ENCODE data around the gene HSPE1. TPM values are rescaled to one million over a fixed set of nuclear protein-coding genes. Genes with fewer than 3 reads are reported as not detected.

HSPE1 gene
- total RNA-seq, 1 experiment from 2014 or later = 511 TPM

Other genes starting within 250 kb of the HSPE1 start
- gene ANKRD44, start 189.6 kb upstream of the HSPE1 start, total RNA-seq (2014; rRNA removed; shearing (Covaris generic)) = 1.9 and 4.0 TPM in 2 replicates
- gene SF3B1, start 65.4 kb upstream of the HSPE1 start, total RNA-seq (2014; rRNA removed; shearing (Covaris generic)) = 155 and 279 TPM in 2 replicates
- 28.0 and 28.8 TPM in 2 replicates for gene COQ10B, start 46.8 kb upstream of the HSPE1 start, total RNA-seq (2014; rRNA removed; shearing (Covaris generic))
- gene HSPD1, start 539 bp upstream of the HSPE1 start, total RNA-seq (2014; rRNA removed; shearing (Covaris generic)) = 364 and 452 TPM in 2 replicates
- gene MOB4, start 15.7 kb downstream of the HSPE1 start, total RNA-seq (2014; rRNA removed; shearing (Covaris generic)) = 32.4 and 44.5 TPM in 2 replicates
- 0.33 and 1.5 TPM in 2 replicates for gene RFTN2, start 175.2 kb downstream of the HSPE1 start, total RNA-seq (2014; rRNA removed; shearing (Covaris generic))
- 1.7 and 4.1 TPM in 2 replicates for gene MARS2, start 205.0 kb downstream of the HSPE1 start, total RNA-seq (2014; rRNA removed; shearing (Covaris generic))

Measured in H4 (cell line).